ENCODE measurements around the gene UBL5. TPM values are rescaled to one million over a fixed set of nuclear protein-coding genes. Genes with fewer than 3 reads are reported as not detected.
"Not testable (repeated sequence)": the region's sequence is repeated elsewhere in the genome, so short reads cannot be mapped to it uniquely, and the experiment has no call there.

UBL5 gene
- 270 and 285 TPM in 2 replicates for total RNA-seq

GRCh38 chr19:9827289-9828238 lies at the start of gene UBL5:
TSS of gene UBL5 (plus strand) at chr19:9827918. CDS start at chr19:9828338, 420 bp downstream.
- Mint-ChIP-seq H3K27ac (peak within 1 kb of the TSS; percentile 98), H3K4me1 (peaks cover 28% of the 10 kb centered on the region), H3K27me3 (no peaks in the 10 kb centered on the region), H3K9me3 (no peaks in the 10 kb centered on the region), H3K36me3 (ENCODE audit: low read depth) (peaks cover 28% of the 10 kb centered on the region), H3K4me3 (peak within 1 kb of the TSS; percentile 100)
- intact Hi-C loops (cut with micrococcal nuclease): loop anchor here (1.0 to 2.0 kb wide), 3 partner anchors 8 to 59 kb away; partner anchors contain the start of genes FBXL12, PIN1 and ZNF846
- CTCF ChIA-PET: no interaction called here
- TF ChIP-seq CTCF (IDR thresholded peaks at IDR 0.05): no peak
- ATAC-seq (ENCODE audit: low read depth): peak; percentile 95
- DNase-seq: peak; percentile 81
- POLR2A ChIA-PET: interaction anchor here (0.5 to 3.0 kb wide), 12 partner anchors 9 to 1381 kb away, joined by 3 to 34 read pairs (median 4); partner anchors contain the start of genes FBXL12, ZNF561 and ZNF846

- H3K27me3 Mint-ChIP-seq: no peaks in the 10 kb centered on the region
- H3K27ac Mint-ChIP-seq: no peak overlapping the region
- H3K4me1 Mint-ChIP-seq: peaks cover 12% of the 10 kb centered on the region
- H3K4me3 Mint-ChIP-seq: no peak overlapping the region
- peaks cover 9% of the 10 kb centered on the region for H3K9me3 Mint-ChIP-seq
- no peak for TF ChIP-seq CTCF (IDR thresholded peaks at IDR 0.05)
- DNase-seq: no peak
- ChIA-PET POLR2A (no interaction called here), CTCF (no interaction called here)
- peaks cover 6% of the 10 kb centered on the region for H3K36me3 Mint-ChIP-seq (ENCODE audit: low read depth)
- intact Hi-C loops (cut with micrococcal nuclease): no loop called here
- ATAC-seq (ENCODE audit: low read depth): no peak
These were observed 45.4 kb upstream of the UBL5 start for GRCh38 chr19:9782338-9782737.

- H3K36me3 Mint-ChIP-seq (ENCODE audit: low read depth); DNase-seq; H3K9me3 Mint-ChIP-seq; CTCF ChIA-PET; H3K27me3 Mint-ChIP-seq; ATAC-seq (ENCODE audit: low read depth); H3K27ac Mint-ChIP-seq: not testable (repeated sequence)
- Mint-ChIP-seq H3K4me1 (peaks cover 12% of the 10 kb centered on the region), H3K4me3 (peak overlapping the region; percentile 29)
- POLR2A ChIA-PET: interaction anchor here (1.5 kb wide), 1 partner anchor 15 kb away, joined by 11 read pairs; the partner anchor contains the start of gene ZNF846
- intact Hi-C loops (cut with micrococcal nuclease): loop anchor here (2.0 kb wide), 2 partner anchors 51 to 109 kb away; partner anchors contain the start of genes PIN1 and ZNF562
These were observed 43.6 kb upstream of the UBL5 start for GRCh38 chr19:9784163-9784496.

GRCh38 chr19:9785367-9786331 lies 42.1 kb upstream of the UBL5 start:
- ChIA-PET CTCF (no interaction called here), POLR2A (interaction anchor here (0.7 kb wide), 1 partner anchor 35 kb away, joined by 6 read pairs; no protein-coding TSS in a partner anchor)
- Mint-ChIP-seq H3K27ac (peak overlapping the region; percentile 96), H3K4me3 (peak overlapping the region; percentile 91), H3K9me3 (no peaks in the 10 kb centered on the region), H3K27me3 (no peaks in the 10 kb centered on the region), H3K36me3 (ENCODE audit: low read depth) (no peaks in the 10 kb centered on the region), H3K4me1 (peaks cover 15% of the 10 kb centered on the region)
- ATAC-seq (ENCODE audit: low read depth) (peak; percentile 84), DNase-seq (peak; percentile 86)
- intact Hi-C loops (cut with micrococcal nuclease): loop anchor here (1.0 to 2.0 kb wide), 5 partner anchors 11 to 111 kb away; partner anchors contain the start of genes FBXL12, PIN1, ZNF562 and ZNF846
- TF ChIP-seq CTCF (IDR thresholded peaks at IDR 0.05): no peak

- Mint-ChIP-seq H3K4me1 (peaks cover 19% of the 10 kb centered on the region), H3K27me3 (no peaks in the 10 kb centered on the region), H3K9me3 (no peaks in the 10 kb centered on the region), H3K27ac (peak overlapping the region; percentile 96), H3K4me3 (peak overlapping the region; percentile 91), H3K36me3 (ENCODE audit: low read depth) (no peaks in the 10 kb centered on the region)
- POLR2A ChIA-PET: interaction anchor here (0.6 kb wide), 1 partner anchor 209 kb away, joined by 6 read pairs; no protein-coding TSS in a partner anchor
- ATAC-seq (ENCODE audit: low read depth): no peak
- no peak for TF ChIP-seq CTCF (IDR thresholded peaks at IDR 0.05)
- DNase-seq: no peak
- CTCF ChIA-PET: no interaction called here
- intact Hi-C loops (cut with micrococcal nuclease): no loop called here
These were observed 41.4 kb upstream of the UBL5 start for GRCh38 chr19:9786342-9786741.

All from activated B cell treated with CpG ODN at 0.5 μM for 24 hours (primary cell).